H1 (cell line): ENCODE data around the gene NEB. TPM values are rescaled to one million over a fixed set of nuclear protein-coding genes. Genes with fewer than 3 reads are reported as not detected.

ENCODE experiments used
- CTCF ChIA-PET: fragments of 300-600 bp; sonication (Branson Sonifier 250); formaldehyde crosslinking; loops from one replicate; lab custom pipeline; 2021; ENCODE audit not compliant: partially characterized antibody; lab: Charles Lee
- POLR2A ChIA-PET: fragments of 300-600 bp; sonication (Branson Sonifier 250); formaldehyde crosslinking; loops from one replicate; lab custom pipeline; 2021; ENCODE audit warnings: inconsistent platforms; ENCODE audit not compliant: partially characterized antibody; lab: Charles Lee
- DNase-seq, 2 experiments: peaks; one replicate each; pipeline versions ENCODE4 v3.0.0 to v3.0.0-alpha.2; 2010 to 2022; ENCODE audit warnings: low spot score in 2 of 2, low read depth in 1 of 2, mixed read lengths in 1 of 2
- FAIRE-seq: peaks from 2 replicates; lab custom pipeline; 2011; peaks lifted over from hg19 to GRCh38; lab: Jason Lieb, UNC
- H2AFZ ChIP-seq: 2 replicates; pipeline ENCODE4 v1.8.1; 2012; ENCODE audit warnings: low read length, inconsistent platforms
- H2AK5ac ChIP-seq: 2 replicates; pipeline ENCODE4 v1.6.1; 2013; ENCODE audit warnings: low read depth, low read length
- H2BK120ac ChIP-seq: replicated peaks from 2 replicates; pipeline ENCODE3; 2013; ENCODE audit warnings: low read depth, low read length, inconsistent platforms
- H2BK12ac ChIP-seq: 2 replicates; pipeline ENCODE4 v1.6.1; 2013; ENCODE audit warnings: low read depth, low read length
- H2BK15ac ChIP-seq: 2 replicates; pipeline ENCODE4 v1.6.1; 2013; ENCODE audit warnings: low read length
- H2BK20ac ChIP-seq: 2 replicates; pipeline ENCODE4 v1.6.1; 2013; ENCODE audit warnings: low read length
- H2BK5ac ChIP-seq: 2 replicates; pipeline ENCODE4 v1.6.1; 2013; ENCODE audit warnings: low read depth, low read length
- H3K14ac ChIP-seq: 2 replicates; pipeline ENCODE4 v1.6.1; 2013; ENCODE audit warnings: inconsistent platforms; ENCODE audit not compliant: insufficient read length
- H3K18ac ChIP-seq: 2 replicates; pipeline ENCODE4 v1.6.1; 2013; ENCODE audit warnings: low read length; ENCODE audit errors: extremely low read depth
- H3K23ac ChIP-seq: 2 replicates; pipeline ENCODE4 v1.6.1; 2013; ENCODE audit warnings: inconsistent platforms; ENCODE audit not compliant: insufficient read length
- H3K23me2 ChIP-seq: 2 replicates; pipeline ENCODE4 v1.6.1; 2013; ENCODE audit warnings: low read depth, low read length
- H3K27ac ChIP-seq: 2 replicates; pipeline ENCODE4 v1.6.1; 2011; ENCODE audit warnings: low read depth, low read length, inconsistent platforms
- H3K27me3 ChIP-seq, 4 experiments: replicated peaks in 1 of 4; 1 replicate in 1 of 4; 2 replicates in 3 of 4; pipeline versions ENCODE4 v1.6.1 to v1.8.1; 2011 to 2013; ENCODE audit warnings: low read length in 3 of 4, mild to moderate bottlenecking in 3 of 4, inconsistent platforms in 2 of 4, mixed read lengths in 2 of 4, moderate library complexity in 1 of 4; ENCODE audit not compliant: control insufficient read depth in 3 of 4, insufficient read depth in 3 of 4; ENCODE audit errors: extremely low read depth in 1 of 4
- H3K36me3 ChIP-seq, 4 experiments: 2 replicates each; pipeline versions ENCODE4 v1.6.1 to v1.8.1; 2011 to 2013; ENCODE audit warnings: mild to moderate bottlenecking in 4 of 4, low read length in 3 of 4, moderate library complexity in 2 of 4, control low read depth in 1 of 4, inconsistent platforms in 1 of 4; ENCODE audit not compliant: insufficient read depth in 4 of 4, control insufficient read depth in 2 of 4
- H3K4ac ChIP-seq: replicated peaks from 2 replicates; pipeline ENCODE3; 2013; ENCODE audit warnings: low read length, low read depth, mixed read lengths, inconsistent platforms; ENCODE audit not compliant: insufficient read length
- H3K4me1 ChIP-seq, 4 experiments: replicated peaks in 1 of 4; 1 replicate in 1 of 4; 2 replicates in 3 of 4; pipeline versions ENCODE4 v1.6.1 to v1.8.1; 2011 to 2013; ENCODE audit warnings: low read length in 3 of 4, inconsistent platforms in 2 of 4, mixed read lengths in 1 of 4; ENCODE audit not compliant: insufficient read depth in 4 of 4, control insufficient read depth in 3 of 4
- H3K4me2 ChIP-seq, 2 experiments: 2 replicates each; pipeline versions ENCODE4 v1.6.1 to v1.8.1; 2011 to 2013; ENCODE audit warnings: low read depth in 2 of 2, low read length in 2 of 2, control low read depth in 1 of 2, inconsistent platforms in 1 of 2, mild to moderate bottlenecking in 1 of 2; ENCODE audit not compliant: insufficient read depth in 1 of 2
- H3K4me3 ChIP-seq, 4 experiments: fragments of 200-600, 300-600 bp in 1 of 4; sonication (generic), shearing (Covaris generic), sonication (Bioruptor Twin) in 1 of 4; 2 replicates each; pipeline versions ENCODE4 v1.5.1 to v1.8.1; 2011 to 2016; ENCODE audit warnings: low read length in 4 of 4, low read depth in 3 of 4, control low read depth in 2 of 4, inconsistent platforms in 2 of 4, mild to moderate bottlenecking in 2 of 4, mixed read lengths in 1 of 4, moderate library complexity in 1 of 4; ENCODE audit not compliant: insufficient read depth in 2 of 4; ENCODE audit errors: extremely low read depth in 1 of 4
- H3K56ac ChIP-seq: replicated peaks from 2 replicates; pipeline ENCODE3; 2013; ENCODE audit warnings: low read depth, mild to moderate bottlenecking, mixed read lengths, low read length, inconsistent platforms; ENCODE audit not compliant: insufficient read length
- H3K79me1 ChIP-seq: 2 replicates; pipeline ENCODE4 v1.6.1; 2013; ENCODE audit warnings: low read depth, low read length, control low read depth
- H3K79me2 ChIP-seq, 2 experiments: 2 replicates each; pipeline versions ENCODE4 v1.6.1 to v1.8.1; 2012 to 2013; ENCODE audit warnings: low read length in 2 of 2, mild to moderate bottlenecking in 2 of 2, inconsistent platforms in 1 of 2; ENCODE audit not compliant: insufficient read depth in 2 of 2, control insufficient read depth in 1 of 2
- H3K9ac ChIP-seq, 4 experiments: replicated peaks in 1 of 4; 1 replicate in 1 of 4; 2 replicates in 3 of 4; pipeline versions ENCODE4 v1.6.1 to v1.8.1; 2011 to 2013; ENCODE audit warnings: low read depth in 3 of 4, low read length in 3 of 4, control low read depth in 2 of 4, mild to moderate bottlenecking in 2 of 4, moderate library complexity in 2 of 4, inconsistent platforms in 1 of 4; ENCODE audit errors: extremely low read depth in 1 of 4
- H3K9me3 ChIP-seq, 2 experiments: 2 replicates each; pipeline versions ENCODE4 v1.6.1 to v1.8.1; 2012 to 2013; ENCODE audit warnings: mild to moderate bottlenecking in 2 of 2, moderate library complexity in 2 of 2, control low read depth in 1 of 2, inconsistent platforms in 1 of 2, low read depth in 1 of 2, low read length in 1 of 2, mixed read lengths in 1 of 2; ENCODE audit not compliant: insufficient read depth in 2 of 2
- H4K20me1 ChIP-seq, 2 experiments: replicated peaks in 1 of 2; 2 replicates each; pipeline versions ENCODE3 to v1.8.1; 2011 to 2013; ENCODE audit warnings: inconsistent platforms in 2 of 2, low read length in 2 of 2, mild to moderate bottlenecking in 1 of 2; ENCODE audit not compliant: insufficient read depth in 2 of 2, control insufficient read depth in 1 of 2
- H4K5ac ChIP-seq: 2 replicates; pipeline ENCODE4 v1.6.1; 2013; ENCODE audit warnings: low read length, low read depth, mixed read lengths, inconsistent platforms; ENCODE audit not compliant: insufficient read length
- H4K8ac ChIP-seq: 2 replicates; pipeline ENCODE4 v1.8.0; 2013; ENCODE audit warnings: mild to moderate bottlenecking, moderate library complexity, low read length, inconsistent platforms; ENCODE audit not compliant: insufficient read depth; ENCODE audit errors: extremely low read depth
- H4K91ac ChIP-seq: replicated peaks from 2 replicates; pipeline ENCODE3; 2013; ENCODE audit warnings: low read length, mixed read lengths, inconsistent platforms; ENCODE audit not compliant: insufficient read length
- ASH2L ChIP-seq: fragments of 200-600, 300-600 bp; sonication (generic); IDR thresholded peaks from one replicate; pipeline ENCODE4 v1.7.1; 2017; ENCODE audit warnings: low read length
- EZH2 ChIP-seq: fragments of 200-600 bp; sonication (generic); IDR thresholded peaks from 2 replicates; pipeline ENCODE4 v1.7.1; 2012; ENCODE audit warnings: low read depth, mild to moderate bottlenecking, moderate library complexity, low read length, inconsistent platforms; ENCODE audit not compliant: severe bottlenecking
- GTF2F1 ChIP-seq: IDR thresholded peaks from 2 replicates; pipeline ENCODE4 v1.6.1; 2012; ENCODE audit warnings: low read depth, low read length, improper control_type of control experiment, borderline replicate concordance
- WGBS, 2 experiments: shearing (Covaris generic) in 1 of 2; methylation state at CpG; one replicate each; pipeline versions ENCODE4 v1.1.6 to v1.1.7; 2013 to 2015; ENCODE audit warnings: low lambda C conversion rate in 2 of 2, mixed read lengths in 2 of 2, inconsistent platforms in 1 of 2, low coverage in 1 of 2, missing lambda C conversion rate in 1 of 2; ENCODE audit not compliant: insufficient replicate concordance in 2 of 2, insufficient coverage in 1 of 2, insufficient read length in 1 of 2; ENCODE audit errors: extremely low coverage in 1 of 2, missing lambda C conversion rate in 1 of 2; 5-methylcytosine and 5-hydroxymethylcytosine counted together
- polyA plus RNA-seq, 7 experiments: library from polyadenylated mRNA; depleted of rRNA in 3 of 7; stranded (reverse) in 5 of 7; unstranded in 2 of 7; fragments of >200 nt in 5 of 7; fragments of 200-250 nt in 2 of 7; gene quantifications; 1 replicate in 5 of 7; 2 replicates in 1 of 7; 4 replicates in 1 of 7; pipeline versions ENCODE4 v1.2.1 to v1.2.3, GENCODE V29; 2011 to 2013; ENCODE audit warnings: missing spikeins in 2 of 7, mixed read lengths in 2 of 7
- total RNA-seq: library from RNA; stranded (reverse); fragmentation: NEBNext Ultra II Directional; extraction: Animal tissue kit (Norgen Biotek cat#: 25700); gene quantifications from 2 replicates; pipeline ENCODE4 v1.2.1, GENCODE V29; 2021

The NEB gene
- total and polyA plus RNA-seq, 2 of the 8 experiments (the other 6 are each of a cell fraction or from before 2014, with no cell fraction given): 1.4 to 2.5 TPM

DNA sequence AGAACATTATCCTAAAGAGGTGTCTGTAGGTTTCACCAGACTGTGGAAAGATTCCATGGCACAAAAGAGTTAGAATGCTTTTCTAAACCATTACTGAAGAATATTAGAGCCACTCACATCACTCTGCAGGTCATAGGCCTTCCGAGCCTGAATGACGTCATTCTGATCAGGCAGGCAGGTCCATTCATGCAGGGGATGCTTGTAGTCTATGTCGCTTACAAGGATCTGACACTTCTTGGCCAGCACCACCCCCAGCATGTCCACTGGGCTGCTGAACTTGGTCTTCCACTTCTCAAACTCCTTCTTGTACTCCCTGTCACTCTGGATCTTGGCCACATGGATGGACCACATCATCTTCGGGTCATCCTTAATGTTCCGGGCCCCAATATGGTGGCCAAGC lies 120.1 kb downstream of the NEB start:
- no peaks in the 10 kb centered on the region for H4K20me1 ChIP-seq
- no peak overlapping the region for H2BK5ac ChIP-seq
- no peak overlapping the region for H2AK5ac ChIP-seq
- ChIA-PET CTCF (no interaction called here), POLR2A (no interaction called here)
- H3K79me1 ChIP-seq: no peaks in the 10 kb centered on the region
- H3K36me3 ChIP-seq: no peaks in the 10 kb centered on the region; a peak in 1 of 8 replicates
- no peak overlapping the region for H3K9ac ChIP-seq
- H2BK15ac ChIP-seq: no peak overlapping the region
- 91% methylated on average over 5 of the region's 5 CpGs; no CpG with 5 or more reads in 1 of the 2 experiments for WGBS, 2 experiments
- no peak overlapping the region for H4K91ac ChIP-seq
- H4K8ac ChIP-seq: no peak overlapping the region
- no peak overlapping the region for H3K18ac ChIP-seq
- H2AFZ ChIP-seq: no peak overlapping the region
- no peak for FAIRE-seq
- H4K5ac ChIP-seq: no peak overlapping the region
- no peaks in the 10 kb centered on the region for H3K79me2 ChIP-seq
- no peaks in the 10 kb centered on the region for H3K9me3 ChIP-seq
- DNase-seq: no peak
- no peak overlapping the region for H3K23ac ChIP-seq
- no peak overlapping the region for H3K27ac ChIP-seq
- H3K23me2 ChIP-seq: no peaks in the 10 kb centered on the region
- H3K14ac ChIP-seq: no peak overlapping the region
- no peak overlapping the region for H2BK20ac ChIP-seq
- H2BK120ac ChIP-seq: no peak overlapping the region
- H3K4ac ChIP-seq: no peak overlapping the region
- no peak overlapping the region for H3K4me2 ChIP-seq
- H3K4me3 ChIP-seq: no peak overlapping the region
- H3K27me3 ChIP-seq: no peaks in the 10 kb centered on the region
- H3K4me1 ChIP-seq: no peaks in the 10 kb centered on the region
- H3K56ac ChIP-seq: no peak overlapping the region
- no peak overlapping the region for H2BK12ac ChIP-seq
- TF ChIP-seq ASH2L: no peak
- TF ChIP-seq EZH2: no peak
- no peak for TF ChIP-seq GTF2F1
